ENCODE data around the gene SNX22.

The SNX22 gene

GRCh38 chr15:64144192-64144564 lies 7.4 kb upstream of the SNX22 start:
- peaks cover 2% of the 10 kb centered on the region for H3K4me1 Mint-ChIP-seq (ENCODE audit: low read depth)
- H3K4me3 Mint-ChIP-seq: no peak overlapping the region
- no peak for DNase-seq (ENCODE audit: low spot score)
- H3K27ac Mint-ChIP-seq: no peak overlapping the region
- H3K36me3 Mint-ChIP-seq (ENCODE audit: low read depth): peaks cover 2% of the 10 kb centered on the region
- H3K9me3 Mint-ChIP-seq: no peaks in the 10 kb centered on the region
- H3K27me3 Mint-ChIP-seq (ENCODE audit: low read depth): no peaks in the 10 kb centered on the region

GRCh38 chr15:64144565-64145281 lies 6.8 kb upstream of the SNX22 start:
- Mint-ChIP-seq H3K4me3 (no peak overlapping the region), H3K36me3 (ENCODE audit: low read depth) (peaks cover 2% of the 10 kb centered on the region)

GRCh38 chr15:64146041-64146440 lies 5.5 kb upstream of the SNX22 start:
- Mint-ChIP-seq H3K27me3 (ENCODE audit: low read depth) (no peaks in the 10 kb centered on the region), H3K36me3 (ENCODE audit: low read depth) (peaks cover 2% of the 10 kb centered on the region), H3K4me3 (no peak overlapping the region), H3K4me1 (ENCODE audit: low read depth) (peaks cover 12% of the 10 kb centered on the region), H3K27ac (no peak overlapping the region), H3K9me3 (no peaks in the 10 kb centered on the region)
- DNase-seq (ENCODE audit: low spot score): no peak

More at GRCh38 chr15:64144565-64145281, 6.8 kb upstream of the SNX22 start:
- Mint-ChIP-seq H3K4me1 (ENCODE audit: low read depth) (peaks cover 6% of the 10 kb centered on the region), H3K9me3 (no peaks in the 10 kb centered on the region), H3K27me3 (ENCODE audit: low read depth) (no peaks in the 10 kb centered on the region), H3K27ac (no peak overlapping the region)
- no peak for DNase-seq (ENCODE audit: low spot score)

GRCh38 chr15:64146520-64146884 lies 5.0 kb upstream of the SNX22 start:
- H3K9me3 Mint-ChIP-seq: no peaks in the 10 kb centered on the region
- no peak overlapping the region for H3K4me3 Mint-ChIP-seq
- DNase-seq (ENCODE audit: low spot score): no peak
- H3K27ac Mint-ChIP-seq: no peak overlapping the region
- no peaks in the 10 kb centered on the region for H3K27me3 Mint-ChIP-seq (ENCODE audit: low read depth)
- peaks cover 12% of the 10 kb centered on the region for H3K4me1 Mint-ChIP-seq (ENCODE audit: low read depth)
- H3K36me3 Mint-ChIP-seq (ENCODE audit: low read depth): peaks cover 2% of the 10 kb centered on the region

GRCh38 chr15:64146885-64147681 lies 4.4 kb upstream of the SNX22 start:
- H3K9me3 Mint-ChIP-seq: no peaks in the 10 kb centered on the region
- H3K27ac Mint-ChIP-seq: no peak overlapping the region
- peaks cover 12% of the 10 kb centered on the region for H3K4me1 Mint-ChIP-seq (ENCODE audit: low read depth)
- H3K4me3 Mint-ChIP-seq: no peak overlapping the region
- H3K27me3 Mint-ChIP-seq (ENCODE audit: low read depth): no peaks in the 10 kb centered on the region
- peaks cover 2% of the 10 kb centered on the region for H3K36me3 Mint-ChIP-seq (ENCODE audit: low read depth)
- DNase-seq (ENCODE audit: low spot score): no peak

GRCh38 chr15:64148168-64148567 lies 3.4 kb upstream of the SNX22 start:
- H3K4me1 Mint-ChIP-seq (ENCODE audit: low read depth): peaks cover 12% of the 10 kb centered on the region
- H3K36me3 Mint-ChIP-seq (ENCODE audit: low read depth): no peaks in the 10 kb centered on the region
- no peaks in the 10 kb centered on the region for H3K27me3 Mint-ChIP-seq (ENCODE audit: low read depth)
- no peaks in the 10 kb centered on the region for H3K9me3 Mint-ChIP-seq
- no peak for DNase-seq (ENCODE audit: low spot score)
- no peak overlapping the region for H3K27ac Mint-ChIP-seq
- H3K4me3 Mint-ChIP-seq: no peak overlapping the region

- peaks cover 3% of the 10 kb centered on the region for H3K27me3 Mint-ChIP-seq (ENCODE audit: low read depth)
- H3K27ac Mint-ChIP-seq: no peak overlapping the region
- no peaks in the 10 kb centered on the region for H3K9me3 Mint-ChIP-seq
- no peak overlapping the region for H3K4me3 Mint-ChIP-seq
- DNase-seq (ENCODE audit: low spot score): no peak
- H3K4me1 Mint-ChIP-seq (ENCODE audit: low read depth): peaks cover 15% of the 10 kb centered on the region
- peaks cover 2% of the 10 kb centered on the region for H3K36me3 Mint-ChIP-seq (ENCODE audit: low read depth)
Measured at GRCh38 chr15:64148581-64148980, 3.0 kb upstream of the SNX22 start.

GRCh38 chr15:64149424-64149823 lies 2.1 kb upstream of the SNX22 start:
- peaks cover 5% of the 10 kb centered on the region for H3K36me3 Mint-ChIP-seq (ENCODE audit: low read depth)
- H3K27me3 Mint-ChIP-seq (ENCODE audit: low read depth): peaks cover 3% of the 10 kb centered on the region
- no peak for DNase-seq (ENCODE audit: low spot score)
- H3K4me1 Mint-ChIP-seq (ENCODE audit: low read depth): peaks cover 16% of the 10 kb centered on the region
- H3K9me3 Mint-ChIP-seq: no peaks in the 10 kb centered on the region
- peak overlapping the region; percentile 30 for H3K4me3 Mint-ChIP-seq
- peak overlapping the region; percentile 71 for H3K27ac Mint-ChIP-seq

- DNase-seq (ENCODE audit: low spot score): no peak
- peaks cover 3% of the 10 kb centered on the region for H3K27me3 Mint-ChIP-seq (ENCODE audit: low read depth)
- peak overlapping the region; percentile 30 for H3K4me3 Mint-ChIP-seq
- H3K9me3 Mint-ChIP-seq: no peaks in the 10 kb centered on the region
- peak overlapping the region; percentile 71 for H3K27ac Mint-ChIP-seq
- peaks cover 16% of the 10 kb centered on the region for H3K4me1 Mint-ChIP-seq (ENCODE audit: low read depth)
- peaks cover 7% of the 10 kb centered on the region for H3K36me3 Mint-ChIP-seq (ENCODE audit: low read depth)
Measured at GRCh38 chr15:64149893-64150578, 1.5 kb upstream of the SNX22 start.

- H3K27me3 Mint-ChIP-seq (ENCODE audit: low read depth): peaks cover 3% of the 10 kb centered on the region
- peaks cover 16% of the 10 kb centered on the region for H3K4me1 Mint-ChIP-seq (ENCODE audit: low read depth)
- peak overlapping the region; percentile 49 for H3K4me3 Mint-ChIP-seq
- H3K27ac Mint-ChIP-seq: no peak overlapping the region
- H3K9me3 Mint-ChIP-seq: no peaks in the 10 kb centered on the region
- peaks cover 31% of the 10 kb centered on the region for H3K36me3 Mint-ChIP-seq (ENCODE audit: low read depth)
- no peak for DNase-seq (ENCODE audit: low spot score)
Measured at GRCh38 chr15:64152507-64153387, 1.2 kb downstream of the SNX22 start.

- H3K27ac Mint-ChIP-seq: peak overlapping the region; percentile 50
- peak overlapping the region; percentile 76 for H3K4me3 Mint-ChIP-seq
- peak; percentile 86 for DNase-seq (ENCODE audit: low spot score)
- peaks cover 3% of the 10 kb centered on the region for H3K27me3 Mint-ChIP-seq (ENCODE audit: low read depth)
- peaks cover 39% of the 10 kb centered on the region for H3K36me3 Mint-ChIP-seq (ENCODE audit: low read depth)
- peaks cover 21% of the 10 kb centered on the region for H3K4me1 Mint-ChIP-seq (ENCODE audit: low read depth)
- H3K9me3 Mint-ChIP-seq: no peaks in the 10 kb centered on the region
Measured at GRCh38 chr15:64153480-64154367, 2.2 kb downstream of the SNX22 start.

- Mint-ChIP-seq H3K27ac (no peak overlapping the region), H3K27me3 (ENCODE audit: low read depth) (peaks cover 3% of the 10 kb centered on the region), H3K9me3 (no peaks in the 10 kb centered on the region), H3K36me3 (ENCODE audit: low read depth) (peaks cover 54% of the 10 kb centered on the region), H3K4me3 (no peak overlapping the region), H3K4me1 (ENCODE audit: low read depth) (peaks cover 24% of the 10 kb centered on the region)
- DNase-seq (ENCODE audit: low spot score): no peak
Measured at GRCh38 chr15:64155802-64156651, 4.5 kb downstream of the SNX22 start.
